ENCODE results near the gene PTPRN2. TPM values are rescaled to one million over a fixed set of nuclear protein-coding genes. Genes with fewer than 3 reads are reported as not detected.
A peak's percentile ranks its signal among the peaks of the same experiment; 100 is the strongest.

Gene PTPRN2
- total and polyA plus RNA-seq, 9 of the 15 experiments (the other 6 are each of a cell fraction or from before 2014, with no cell fraction given) = not detected

DNA sequence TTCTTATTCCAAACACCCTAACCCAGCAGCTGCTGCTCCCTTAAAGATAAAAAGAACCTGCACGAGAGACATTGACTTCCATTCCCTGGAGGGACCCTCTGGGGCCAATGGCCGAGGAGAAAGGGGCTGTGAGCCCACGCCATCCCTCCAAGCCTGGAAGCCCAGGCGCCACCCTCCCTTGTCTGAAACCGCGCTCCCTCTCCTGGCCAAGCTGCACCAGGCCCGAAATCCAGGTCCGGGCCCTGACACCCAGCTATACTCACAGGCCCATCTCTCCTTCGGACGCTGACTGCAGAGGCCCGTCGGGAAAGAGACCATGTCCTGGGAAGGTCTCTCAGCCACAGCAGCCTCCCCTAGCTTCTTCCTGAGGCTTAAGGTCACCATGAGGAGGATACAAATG is 196.5 kb downstream of the PTPRN2 start:
- DNase-seq (ENCODE audit: extremely low read depth in 1 of 4, low spot score in 3 of 4) = no peak
- Histone ChIP-seq H3K27ac (ENCODE audit: extremely low read depth, low read depth, low read length) (no peak overlapping the region), H3K9ac (ENCODE audit: insufficient read depth in 1 of 2, low read depth in 2 of 2, low read length in 2 of 2) (no peak overlapping the region), H3K79me2 (ENCODE audit: control insufficient read depth, insufficient read depth, low read length) (no peaks in the 10 kb centered on the region), H2AFZ (ENCODE audit: low read depth, low read length) (no peak overlapping the region), H3K4me3 (no peak overlapping the region), H3K9me3 (replicated peaks; ENCODE audit: control insufficient read depth, insufficient read depth, low read depth, low read length) (no peaks in the 10 kb centered on the region; the same call in 1 of the 2 replicates), H3K36me3 (ENCODE audit: control insufficient read depth, insufficient read depth, low read length) (no peaks in the 10 kb centered on the region), H3K4me1 (replicated peaks in 1 of 2; ENCODE audit: control insufficient read depth in 2 of 2, insufficient read depth in 2 of 2, low read length in 2 of 2) (peaks cover 0 to 8% of the 10 kb centered on the region in 2 experiments; a peak in 2 of 5 replicates), H3K9me1 (ENCODE audit: control insufficient read depth, insufficient read depth, low read length) (no peaks in the 10 kb centered on the region), H3K4me2 (ENCODE audit: insufficient read depth, low read length) (no peak overlapping the region), H4K20me1 (replicated peaks; ENCODE audit: control insufficient read depth, insufficient read depth, low read length) (peaks cover 3% of the 10 kb centered on the region; the same call in 1 of the 2 replicates), H3K27me3 (ENCODE audit: control insufficient read depth in 2 of 2, insufficient read depth in 2 of 2, low read length in 2 of 2) (peaks cover 33 to 78% of the 10 kb centered on the region in 2 experiments; a peak in 4 of 5 replicates)
- ChIA-PET POLR2A (no interaction called here), CTCF (ENCODE audit: low intra/inter-chr PET ratio) (no interaction called here)
- WGBS (ENCODE audit: insufficient coverage, low coverage, missing lambda C conversion rate) = 2% methylated on average over 12 of the region's 12 CpGs
- BruUV-seq (replicated peaks) = no TSS peak
- ATAC-seq = peak; percentile 23; the same call in 1 of the 3 replicates
- TF ChIP-seq CTCF (IDR thresholded peaks at IDR 0.05 in 2 of 3, conservative IDR thresholded peaks at IDR 0.05 in 1 of 3; ENCODE audit: insufficient read depth in 2 of 3, low read depth in 1 of 3, low read length in 3 of 3) (peak in 2 of 3 experiments; percentile 15 to 20; a peak in 1 of 6 replicates), FOXK1 (CRISPR knock-in tag; IDR thresholded peaks at IDR 0.05; ENCODE audit: borderline replicate concordance) (no peak)
- intact Hi-C loops (cut with micrococcal nuclease) (no loop called here), in situ Hi-C loops (cut with MboI) (no loop called here)
- no peak for FAIRE-seq

GRCh38 chr7:158390460-158390859 is 197.2 kb downstream of the PTPRN2 start:
- Histone ChIP-seq H3K4me3 (no peak overlapping the region), H3K4me2 (ENCODE audit: insufficient read depth, low read length) (no peak overlapping the region), H3K79me2 (ENCODE audit: control insufficient read depth, insufficient read depth, low read length) (no peaks in the 10 kb centered on the region), H3K9me1 (ENCODE audit: control insufficient read depth, insufficient read depth, low read length) (no peaks in the 10 kb centered on the region), H4K20me1 (replicated peaks; ENCODE audit: control insufficient read depth, insufficient read depth, low read length) (peaks cover 3% of the 10 kb centered on the region; the same call in 1 of the 2 replicates), H3K36me3 (ENCODE audit: control insufficient read depth, insufficient read depth, low read length) (no peaks in the 10 kb centered on the region), H3K27me3 (ENCODE audit: control insufficient read depth in 2 of 2, insufficient read depth in 2 of 2, low read length in 2 of 2) (peaks cover 33 to 78% of the 10 kb centered on the region in 2 experiments; a peak in 4 of 5 replicates), H3K9ac (ENCODE audit: insufficient read depth in 1 of 2, low read depth in 2 of 2, low read length in 2 of 2) (no peak overlapping the region), H2AFZ (ENCODE audit: low read depth, low read length) (no peak overlapping the region), H3K9me3 (replicated peaks; ENCODE audit: control insufficient read depth, insufficient read depth, low read depth, low read length) (no peaks in the 10 kb centered on the region; the same call in 1 of the 2 replicates), H3K4me1 (replicated peaks in 1 of 2; ENCODE audit: control insufficient read depth in 2 of 2, insufficient read depth in 2 of 2, low read length in 2 of 2) (peaks cover 0 to 5% of the 10 kb centered on the region in 2 experiments; a peak in 2 of 5 replicates), H3K27ac (ENCODE audit: extremely low read depth, low read depth, low read length) (no peak overlapping the region)
- in situ Hi-C loops (cut with MboI) = no loop called here
- intact Hi-C loops (cut with micrococcal nuclease) = no loop called here
- BruUV-seq (replicated peaks) = no TSS peak
- ChIA-PET CTCF (ENCODE audit: low intra/inter-chr PET ratio) (no interaction called here), POLR2A (interaction anchor here (0.8 to 1.2 kb wide), 2 partner anchors 9 to 91 kb away, joined by 3 to 4 read pairs; no protein-coding TSS in a partner anchor)
- ATAC-seq = no peak
- FAIRE-seq = no peak
- WGBS (ENCODE audit: insufficient coverage, low coverage, missing lambda C conversion rate) = 5% methylated on average over 16 of the region's 16 CpGs
- DNase-seq (ENCODE audit: extremely low read depth in 1 of 4, low spot score in 3 of 4) = no peak
- no peak for TF ChIP-seq ZBTB49 (CRISPR knock-in tag; IDR thresholded peaks at IDR 0.05; ENCODE audit: borderline replicate concordance)
- no peak for TF ChIP-seq DNMT1 (IDR thresholded peaks at IDR 0.05)
- TF ChIP-seq RFX7 (CRISPR knock-in tag; IDR thresholded peaks at IDR 0.05) = no peak
- no peak for TF ChIP-seq VEZF1 (CRISPR knock-in tag; IDR thresholded peaks at IDR 0.05)
- no peak for TF ChIP-seq ILF3 (IDR thresholded peaks at IDR 0.05; ENCODE audit: borderline replicate concordance)
